Fibroblast of skin of right biceps (primary cell): ENCODE results near the gene PDE3B.
A peak's percentile ranks its signal among the peaks of the same experiment; 100 is the strongest.
"Not testable (repeated sequence)": the region's sequence is repeated elsewhere in the genome, so short reads cannot be mapped to it uniquely, and the experiment has no call there.

Experiments
- DNase-seq: peaks from one replicate; pipeline ENCODE4 v3.0.0-alpha.2; 2013

PDE3B gene

GRCh38 chr11:14643697-14644225 lies at the start of gene PDE3B:
PDE3B (plus strand) TSS chr11:14643804; CDS start chr11:14644076, 272 bp downstream.
- peak; percentile 61 for DNase-seq

- DNase-seq: not testable (repeated sequence)
These were observed 48.3 kb upstream of the PDE3B start for GRCh38 chr11:14595261-14595660.

- DNase-seq: no peak
These were observed 35.9 kb upstream of the PDE3B start for GRCh38 chr11:14607713-14608112.

- no peak for DNase-seq
These were observed 33.7 kb upstream of the PDE3B start for GRCh38 chr11:14609902-14610301.

- DNase-seq: no peak
These were observed 31.7 kb upstream of the PDE3B start for GRCh38 chr11:14611939-14612338.

DNA sequence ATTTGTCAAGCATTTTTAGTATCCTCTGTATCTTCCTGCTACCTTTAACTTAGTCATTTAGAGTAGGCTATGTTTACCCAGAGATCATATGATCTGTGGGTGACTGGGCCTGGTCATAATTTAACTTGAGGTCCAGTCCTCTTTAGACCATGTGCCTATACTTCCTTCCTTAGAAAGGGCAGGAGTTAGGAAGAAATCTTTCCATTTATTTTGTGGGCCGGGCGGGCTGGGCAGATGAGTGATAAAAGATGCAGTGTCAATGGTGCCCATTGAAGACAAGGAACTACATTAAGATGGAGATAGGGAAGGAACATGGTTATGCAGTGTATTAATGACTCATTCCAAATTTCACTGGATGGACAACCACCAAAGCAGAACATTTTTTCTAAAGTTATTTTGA lies 30.9 kb upstream of the PDE3B start:
- DNase-seq: no peak

DNA sequence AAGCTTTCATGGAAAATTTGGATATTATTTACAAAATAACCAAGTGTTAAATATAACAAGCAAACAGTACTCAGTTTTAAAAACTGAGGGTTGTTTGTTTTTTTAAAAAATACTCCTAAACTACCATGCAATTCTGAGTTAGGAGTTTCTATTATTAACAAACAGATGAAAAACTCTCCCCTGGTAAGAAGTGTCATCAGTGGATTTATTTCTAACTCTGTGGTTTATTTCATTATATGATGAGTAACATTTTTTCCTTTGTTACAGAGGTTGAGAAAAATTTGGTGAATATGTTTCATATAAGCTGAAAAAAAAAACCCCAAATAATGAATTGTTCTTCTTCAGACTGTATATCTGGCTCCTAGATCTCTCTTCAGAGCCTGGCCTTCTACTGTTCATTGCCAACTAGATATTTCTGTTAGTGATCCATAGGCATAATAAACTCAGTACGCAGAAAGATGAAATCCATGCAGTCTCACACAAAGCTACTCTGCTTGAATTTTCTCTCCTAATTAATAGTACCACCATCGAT lies 29.4 kb upstream of the PDE3B start:
- DNase-seq: no peak

DNA sequence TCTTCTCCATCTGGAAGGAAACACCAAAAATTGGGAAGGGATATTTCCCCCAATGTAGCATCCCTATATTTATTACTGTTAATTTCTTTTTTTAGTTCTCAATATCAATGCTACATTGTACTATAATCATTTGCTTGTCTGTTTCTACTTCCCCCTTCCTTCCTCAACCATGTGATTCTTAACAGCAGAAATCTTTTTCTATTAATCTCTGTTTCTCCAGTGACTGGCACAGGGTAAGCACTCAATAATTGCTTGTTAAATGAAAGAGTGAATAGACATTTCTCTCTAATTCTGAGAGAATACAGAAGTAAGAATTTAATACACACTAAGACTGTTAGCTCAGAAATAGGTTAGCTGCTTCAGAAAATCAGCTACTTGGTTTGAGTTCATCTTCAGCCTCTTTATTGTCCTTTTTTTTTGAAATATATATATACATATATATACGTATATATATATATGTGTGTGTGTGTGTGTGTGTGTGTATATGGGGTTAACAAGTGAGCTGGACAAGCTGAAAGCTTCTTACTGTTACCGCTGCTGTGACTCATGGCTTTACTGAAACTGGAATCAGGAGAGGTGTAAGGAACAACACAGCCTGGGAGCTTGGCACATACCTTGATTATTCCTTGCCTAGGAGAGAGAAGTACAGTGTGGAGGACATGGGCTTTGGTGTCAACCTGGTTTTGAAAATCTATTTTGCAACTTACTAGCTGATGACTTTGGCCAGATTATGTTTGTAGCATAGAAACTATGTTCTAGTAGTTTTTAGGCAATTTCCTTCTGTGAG lies 26.2 kb upstream of the PDE3B start:
- DNase-seq: no peak

DNA sequence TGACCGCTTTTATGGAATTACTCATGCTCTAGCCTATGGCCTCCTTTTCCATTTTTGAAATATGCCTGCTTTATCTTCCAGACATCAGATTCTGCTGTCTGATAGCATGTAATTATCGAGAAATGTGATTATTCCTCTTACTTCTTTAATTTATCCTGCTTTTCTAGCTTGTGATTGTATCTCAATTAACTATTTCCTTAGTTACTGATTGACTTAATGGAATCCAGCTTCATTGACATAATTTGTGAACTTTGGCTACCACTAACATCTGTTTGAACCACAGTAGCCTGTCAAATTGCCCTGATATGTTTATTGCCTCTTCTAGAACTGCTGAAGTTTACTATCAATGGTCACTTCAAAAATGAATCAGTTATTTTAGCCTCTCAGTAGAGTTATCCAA lies 25.5 kb upstream of the PDE3B start:
- DNase-seq: no peak

GRCh38 chr11:14619603-14620531 lies 23.7 kb upstream of the PDE3B start:
- no peak for DNase-seq

DNA sequence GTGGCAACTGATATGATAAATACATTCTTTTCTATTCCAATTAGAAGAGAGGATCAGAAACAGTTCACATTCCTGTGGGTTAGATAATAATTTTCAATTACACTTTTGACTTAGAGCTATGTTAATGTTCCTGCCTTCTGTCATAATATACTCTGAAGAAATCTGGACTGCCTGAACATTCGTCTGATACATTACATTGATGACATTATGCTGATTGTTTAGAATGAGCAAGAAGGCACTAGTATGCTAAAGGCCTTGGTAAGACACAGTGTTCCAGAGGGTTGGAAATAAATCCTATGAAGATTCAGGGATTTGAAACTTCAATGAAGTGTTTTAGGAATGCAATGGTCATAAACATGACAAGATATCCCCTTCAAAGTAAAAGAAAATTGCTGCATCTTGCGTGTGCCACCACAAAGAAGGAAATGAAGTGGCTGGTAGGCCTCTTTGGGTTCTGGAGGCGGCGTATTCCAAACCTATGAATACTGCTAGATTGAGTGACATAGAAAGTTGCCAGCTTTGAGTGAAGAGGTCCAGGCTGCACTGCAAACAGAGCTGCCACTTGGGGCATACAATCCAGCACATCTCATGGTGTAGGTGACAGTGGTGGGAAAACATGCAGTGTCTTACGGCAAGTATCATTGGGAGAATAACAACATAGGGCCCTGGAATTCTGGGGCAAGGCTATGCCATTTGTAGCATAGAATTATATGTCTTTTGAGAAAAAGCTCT lies 21.2 kb upstream of the PDE3B start:
- DNase-seq: no peak

GRCh38 chr11:14623036-14623435 lies 20.6 kb upstream of the PDE3B start:
- no peak for DNase-seq

- no peak for DNase-seq
These were observed 17.9 kb upstream of the PDE3B start for GRCh38 chr11:14625586-14626205.

- no peak for DNase-seq
These were observed 17.0 kb upstream of the PDE3B start for GRCh38 chr11:14626650-14627049.

DNA sequence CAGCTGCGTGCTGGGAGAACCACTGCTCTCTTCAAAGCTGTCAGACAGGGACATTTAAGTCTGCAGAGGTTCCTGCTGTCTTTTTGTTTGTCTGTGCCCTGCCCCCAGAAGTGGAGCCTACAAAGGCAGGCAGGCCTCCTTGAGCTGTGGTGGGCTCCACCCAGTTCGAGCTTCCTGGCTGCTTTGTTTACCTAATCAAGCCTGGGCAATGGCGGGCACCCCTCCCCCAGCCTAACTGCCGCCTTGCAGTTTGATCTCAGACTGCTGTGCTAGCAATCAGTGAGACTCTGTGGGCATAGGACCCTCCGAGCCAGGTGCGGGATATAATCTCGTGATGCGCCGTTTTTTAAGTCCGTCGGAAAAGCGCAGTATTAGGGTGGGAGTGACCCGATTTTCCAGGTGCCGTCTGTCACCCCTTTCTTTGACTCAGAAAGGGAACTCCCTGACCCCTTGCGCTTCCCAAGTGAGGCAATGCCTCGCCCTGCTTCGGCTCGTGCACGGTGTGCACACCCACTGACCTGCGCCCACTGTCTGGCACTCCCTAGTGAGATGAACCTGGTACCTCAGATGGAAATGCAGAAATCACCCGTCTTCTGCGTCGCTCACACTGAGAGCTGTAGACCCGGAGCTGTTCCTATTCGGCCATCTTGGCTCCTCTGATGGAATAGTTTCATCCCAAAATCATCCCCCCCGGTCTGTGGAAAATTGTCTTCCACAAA lies 9.9 kb upstream of the PDE3B start:
- DNase-seq: not testable (repeated sequence)

DNA sequence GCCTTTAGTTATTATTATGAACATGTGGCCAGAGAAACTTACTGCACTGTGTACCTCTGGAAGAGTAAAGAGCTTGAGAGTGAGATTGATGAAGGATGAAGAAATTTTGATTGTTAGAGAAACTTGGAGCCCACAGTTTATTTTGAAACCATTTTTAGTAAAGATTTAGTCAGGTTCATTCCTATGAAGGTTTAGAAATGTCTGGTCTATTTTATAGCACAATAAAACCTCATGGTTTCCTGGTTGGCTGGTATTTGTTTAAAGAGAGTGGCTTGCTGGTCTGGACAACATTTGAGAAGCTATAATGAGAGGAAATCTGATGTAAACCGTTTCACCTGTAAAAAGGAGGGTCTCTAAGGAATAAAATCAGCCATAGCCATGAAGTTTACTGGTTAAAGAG lies 8.8 kb upstream of the PDE3B start:
- DNase-seq: no peak

GRCh38 chr11:14635546-14635945 lies 8.1 kb upstream of the PDE3B start:
- DNase-seq: no peak

DNA sequence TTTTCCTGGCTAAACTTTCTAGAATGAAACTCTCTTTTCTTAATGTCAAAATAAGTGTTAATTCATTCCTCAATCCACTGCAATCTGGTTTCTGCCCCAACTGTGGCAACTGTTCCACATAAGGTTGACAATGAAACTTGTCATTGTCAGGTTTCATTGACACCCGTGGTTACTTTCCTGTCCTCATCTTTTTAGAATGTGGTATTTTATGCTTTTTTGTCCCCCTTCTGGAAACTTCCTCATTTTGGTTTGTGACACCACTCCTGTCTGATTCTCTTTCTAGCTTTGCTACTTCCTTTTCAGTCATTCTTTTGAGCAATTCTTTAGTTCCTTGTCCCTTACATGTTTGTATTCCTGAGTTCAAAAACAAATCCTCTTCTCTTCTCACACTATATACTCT lies 7.5 kb upstream of the PDE3B start:
- no peak for DNase-seq

- DNase-seq: no peak
These were observed 5.7 kb upstream of the PDE3B start for GRCh38 chr11:14637868-14638409.

GRCh38 chr11:14638561-14638960 lies 5.0 kb upstream of the PDE3B start:
- DNase-seq: peak; percentile 7

- no peak for DNase-seq
These were observed 1.8 kb upstream of the PDE3B start for GRCh38 chr11:14641801-14642200.
